Neuronal stem cell (in vitro differentiated cells): ENCODE measurements around the gene TMEM51.
A peak's percentile ranks its signal among the peaks of the same experiment; 100 is the strongest.

Experiments
- DNase-seq: peaks from one replicate; pipeline ENCODE4 v3.0.0-alpha.2; 2013; ENCODE audit warnings: low spot score
- H2AFZ ChIP-seq: one replicate; pipeline ENCODE4 v1.6.1; 2013; ENCODE audit warnings: mild to moderate bottlenecking, low read length, inconsistent platforms
- H2AK5ac ChIP-seq: 2 replicates; pipeline ENCODE4 v1.6.1; 2013; ENCODE audit warnings: low read depth, mild to moderate bottlenecking, inconsistent platforms, low read length, moderate library complexity, mixed read lengths
- H2BK120ac ChIP-seq: 2 replicates; pipeline ENCODE4 v1.6.1; 2013; ENCODE audit warnings: low read depth, mild to moderate bottlenecking, inconsistent platforms, low read length, moderate library complexity, mixed read lengths
- H2BK12ac ChIP-seq: one replicate; pipeline ENCODE4 v1.6.1; 2013; ENCODE audit warnings: low read length, inconsistent platforms
- H2BK15ac ChIP-seq: 2 replicates; pipeline ENCODE4 v1.6.1; 2013; ENCODE audit warnings: mild to moderate bottlenecking, low read length, inconsistent platforms, mixed read lengths
- H2BK5ac ChIP-seq: one replicate; pipeline ENCODE4 v1.6.1; 2013; ENCODE audit warnings: inconsistent platforms, mild to moderate bottlenecking, low read length, moderate library complexity
- H3K14ac ChIP-seq: one replicate; pipeline ENCODE4 v1.6.1; 2013; ENCODE audit warnings: low read length, inconsistent platforms
- H3K18ac ChIP-seq: 2 replicates; pipeline ENCODE4 v1.6.1; 2013; ENCODE audit warnings: low read length, inconsistent platforms
- H3K23ac ChIP-seq: 2 replicates; pipeline ENCODE4 v1.6.1; 2013; ENCODE audit warnings: low read depth, mild to moderate bottlenecking, mixed read lengths, low read length, inconsistent platforms; ENCODE audit not compliant: poor library complexity
- H3K27ac ChIP-seq: replicated peaks from 3 replicates; pipeline ENCODE4 v1.5.1; 2013; ENCODE audit warnings: low read length, inconsistent platforms
- H3K27me3 ChIP-seq, 3 experiments: 2 replicates each; pipeline ENCODE4 v1.6.1; 2013; ENCODE audit warnings: low read length in 3 of 3, mild to moderate bottlenecking in 2 of 3, inconsistent platforms in 1 of 3, low read depth in 1 of 3, mixed read lengths in 1 of 3, moderate library complexity in 1 of 3; ENCODE audit not compliant: control insufficient read depth in 3 of 3, insufficient read depth in 3 of 3
- H3K36me3 ChIP-seq, 2 donors: replicated peaks in 1 of 2; 2 replicates each; pipeline ENCODE4 v1.6.1; 2013; ENCODE audit warnings: low read length in 2 of 2; ENCODE audit not compliant: control insufficient read depth in 2 of 2, insufficient read depth in 2 of 2
- H3K4ac ChIP-seq: 2 replicates; pipeline ENCODE4 v1.6.1; 2013; ENCODE audit warnings: inconsistent platforms, mild to moderate bottlenecking, low read length, moderate library complexity
- H3K4me1 ChIP-seq, 2 donors: 1 replicate in 1 of 2; 2 replicates in 1 of 2; pipeline ENCODE4 v1.6.1; 2013; ENCODE audit warnings: low read length in 2 of 2, low read depth in 1 of 2; ENCODE audit not compliant: control insufficient read depth in 2 of 2, insufficient read depth in 1 of 2
- H3K4me2 ChIP-seq: one replicate; pipeline ENCODE4 v1.6.1; 2013; ENCODE audit warnings: mild to moderate bottlenecking, low read length, inconsistent platforms; ENCODE audit not compliant: insufficient read depth, poor library complexity, severe bottlenecking
- H3K4me3 ChIP-seq, 2 donors: 2 replicates each; pipeline ENCODE4 v1.5.1; 2013; ENCODE audit warnings: low read length in 2 of 2, mild to moderate bottlenecking in 2 of 2, inconsistent platforms in 1 of 2, moderate library complexity in 1 of 2
- H3K79me1 ChIP-seq: one replicate; pipeline ENCODE4 v1.6.1; 2013; ENCODE audit warnings: low read depth, mild to moderate bottlenecking, inconsistent platforms, low read length, moderate library complexity
- H3K9ac ChIP-seq: one replicate; pipeline ENCODE4 v1.6.1; 2013; ENCODE audit warnings: mild to moderate bottlenecking, low read depth, low read length, inconsistent platforms; ENCODE audit not compliant: poor library complexity
- H3K9me3 ChIP-seq, 2 donors: replicated peaks in 1 of 2; 2 replicates each; pipeline versions ENCODE3 to v1.6.1; 2013; ENCODE audit warnings: low read length in 2 of 2, mild to moderate bottlenecking in 2 of 2, inconsistent platforms in 1 of 2, low read depth in 1 of 2, mixed read lengths in 1 of 2, moderate library complexity in 1 of 2; ENCODE audit not compliant: control insufficient read depth in 2 of 2, insufficient read depth in 1 of 2
- H4K8ac ChIP-seq: one replicate; pipeline ENCODE4 v1.6.1; 2013; ENCODE audit warnings: low read depth, mild to moderate bottlenecking, inconsistent platforms, low read length, moderate library complexity
- H4K91ac ChIP-seq: one replicate; pipeline ENCODE4 v1.6.1; 2013; ENCODE audit warnings: low read length, low read depth, mild to moderate bottlenecking, inconsistent platforms; ENCODE audit not compliant: poor library complexity
- WGBS, 2 donors: extraction: QIAGEN DNeasy Blood & Tissue Kit; methylation state at CpG; one replicate each; pipeline ENCODE4 v1.1.7; 2013; ENCODE audit warnings: missing lambda C conversion rate in 2 of 2, mixed read lengths in 1 of 2; ENCODE audit not compliant: insufficient read length in 2 of 2, insufficient replicate concordance in 1 of 2; ENCODE audit errors: extremely low coverage in 2 of 2; 5-methylcytosine and 5-hydroxymethylcytosine counted together

Gene TMEM51

GRCh38 chr1:15153842-15154479 lies 414 bp downstream of the TMEM51 start:
- no peak overlapping the region for H3K27ac ChIP-seq
- H3K79me1 ChIP-seq: peaks cover 4% of the 10 kb centered on the region
- no peak overlapping the region for H2BK120ac ChIP-seq
- peak overlapping the region; percentile 18 for H2AK5ac ChIP-seq
- no peak overlapping the region for H4K91ac ChIP-seq
- H2AFZ ChIP-seq: peak overlapping the region; percentile 98
- WGBS, 2 donors: no CpG with 5 or more reads among the region's 74 CpGs
- H3K4me3 ChIP-seq: peak overlapping the region; percentile 62 to 87
- H3K27me3 ChIP-seq: peaks cover 5 to 38% (median 16%) of the 10 kb centered on the region in 3 experiments
- no peak overlapping the region for H3K23ac ChIP-seq
- H3K4me2 ChIP-seq: peak overlapping the region; percentile 92
- no peaks in the 10 kb centered on the region for H3K36me3 ChIP-seq
- DNase-seq: peak; percentile 67
- H2BK15ac ChIP-seq: peak overlapping the region; percentile 59
- H3K9ac ChIP-seq: peak overlapping the region; percentile 79
- H2BK12ac ChIP-seq: no peak overlapping the region
- H3K4ac ChIP-seq: no peak overlapping the region
- H3K4me1 ChIP-seq: peaks cover 4 to 6% of the 10 kb centered on the region in 2 donors
- H2BK5ac ChIP-seq: peak overlapping the region; percentile 43
- peak overlapping the region; percentile 81 for H3K18ac ChIP-seq
- H3K9me3 ChIP-seq: peaks cover 0 to 2% of the 10 kb centered on the region in 2 donors
- no peak overlapping the region for H3K14ac ChIP-seq
- H4K8ac ChIP-seq: no peak overlapping the region

GRCh38 chr1:15154480-15155036 lies 1.0 kb downstream of the TMEM51 start:
- Histone ChIP-seq H2AFZ (peak overlapping the region; percentile 98), H4K8ac (no peak overlapping the region), H2BK15ac (peak overlapping the region; percentile 25), H3K9ac (no peak overlapping the region), H3K4me3 (peak overlapping the region; percentile 62 to 87), H3K9me3 (peaks cover 0 to 2% of the 10 kb centered on the region in 2 donors), H3K4me2 (peak overlapping the region; percentile 92), H2BK5ac (peak overlapping the region; percentile 27), H3K14ac (no peak overlapping the region), H4K91ac (no peak overlapping the region), H3K23ac (no peak overlapping the region), H2AK5ac (peak overlapping the region; percentile 18), H2BK12ac (no peak overlapping the region), H3K36me3 (no peaks in the 10 kb centered on the region), H3K4ac (no peak overlapping the region), H3K27me3 (peaks cover 5 to 37% (median 16%) of the 10 kb centered on the region in 3 experiments), H3K79me1 (peaks cover 4% of the 10 kb centered on the region), H2BK120ac (peak overlapping the region; percentile 16), H3K4me1 (peaks cover 6 to 7% of the 10 kb centered on the region in 2 donors), H3K18ac (peak overlapping the region; percentile 73), H3K27ac (no peak overlapping the region)
- no peak for DNase-seq
- no CpG with 5 or more reads among the region's 37 CpGs for WGBS, 2 donors

GRCh38 chr1:15155191-15155590 lies 1.6 kb downstream of the TMEM51 start:
- H2BK120ac ChIP-seq: no peak overlapping the region
- H3K18ac ChIP-seq: no peak overlapping the region
- H3K9me3 ChIP-seq: peaks cover 0 to 2% of the 10 kb centered on the region in 2 donors
- no peak overlapping the region for H3K4ac ChIP-seq
- H3K14ac ChIP-seq: no peak overlapping the region
- no peak overlapping the region for H2AFZ ChIP-seq
- no peak overlapping the region for H2AK5ac ChIP-seq
- no peak overlapping the region for H3K27ac ChIP-seq
- H3K23ac ChIP-seq: no peak overlapping the region
- no peak for DNase-seq
- peaks cover 5 to 36% (median 11%) of the 10 kb centered on the region in 3 experiments for H3K27me3 ChIP-seq
- H3K4me1 ChIP-seq: peaks cover 6 to 7% of the 10 kb centered on the region in 2 donors
- H2BK15ac ChIP-seq: no peak overlapping the region
- no peak overlapping the region for H2BK12ac ChIP-seq
- no peak overlapping the region for H3K9ac ChIP-seq
- no peak overlapping the region for H2BK5ac ChIP-seq
- no CpG with 5 or more reads among the region's 5 CpGs for WGBS, 2 donors
- no peak overlapping the region for H3K4me2 ChIP-seq
- no peak overlapping the region for H4K8ac ChIP-seq
- peaks cover 4% of the 10 kb centered on the region for H3K79me1 ChIP-seq
- no peak overlapping the region for H3K4me3 ChIP-seq
- no peak overlapping the region for H4K91ac ChIP-seq
- no peaks in the 10 kb centered on the region for H3K36me3 ChIP-seq

- Histone ChIP-seq H3K9ac (no peak overlapping the region), H4K8ac (no peak overlapping the region), H2AK5ac (peak overlapping the region; percentile 47), H3K4me2 (no peak overlapping the region), H3K27ac (no peak overlapping the region), H3K4ac (no peak overlapping the region), H3K14ac (no peak overlapping the region), H2BK5ac (no peak overlapping the region), H3K4me3 (no peak overlapping the region), H3K36me3 (no peaks in the 10 kb centered on the region), H4K91ac (no peak overlapping the region), H2BK120ac (no peak overlapping the region), H3K4me1 (peaks cover 6 to 10% of the 10 kb centered on the region in 2 donors), H3K79me1 (peaks cover 4% of the 10 kb centered on the region), H3K27me3 (peaks cover 3 to 27% (median 3%) of the 10 kb centered on the region in 3 experiments), H3K23ac (no peak overlapping the region), H2AFZ (no peak overlapping the region), H2BK12ac (no peak overlapping the region), H2BK15ac (peak overlapping the region; percentile 13), H3K18ac (no peak overlapping the region), H3K9me3 (no peaks in the 10 kb centered on the region)
- no peak for DNase-seq
- WGBS, 2 donors: no CpG with 5 or more reads among the region's 11 CpGs
These were observed 2.6 kb downstream of the TMEM51 start for GRCh38 chr1:15155888-15156741.
